Stimulated activated CD4-positive, alpha-beta T cell treated with anti-CD3 and anti-CD28 coated beads, Interleukin-2, amount 100 ng/mL, for 24 hours (primary cell): ENCODE measurements around the gene MDH1B.
"Not testable (repeated sequence)": the region's sequence is repeated elsewhere in the genome, so short reads cannot be mapped to it uniquely, and the experiment has no call there.

ENCODE experiments used
- DNase-seq, 2 donors: peaks; one replicate each; pipeline ENCODE4 v3.0.0-alpha.2; 2020

MDH1B gene

DNA sequence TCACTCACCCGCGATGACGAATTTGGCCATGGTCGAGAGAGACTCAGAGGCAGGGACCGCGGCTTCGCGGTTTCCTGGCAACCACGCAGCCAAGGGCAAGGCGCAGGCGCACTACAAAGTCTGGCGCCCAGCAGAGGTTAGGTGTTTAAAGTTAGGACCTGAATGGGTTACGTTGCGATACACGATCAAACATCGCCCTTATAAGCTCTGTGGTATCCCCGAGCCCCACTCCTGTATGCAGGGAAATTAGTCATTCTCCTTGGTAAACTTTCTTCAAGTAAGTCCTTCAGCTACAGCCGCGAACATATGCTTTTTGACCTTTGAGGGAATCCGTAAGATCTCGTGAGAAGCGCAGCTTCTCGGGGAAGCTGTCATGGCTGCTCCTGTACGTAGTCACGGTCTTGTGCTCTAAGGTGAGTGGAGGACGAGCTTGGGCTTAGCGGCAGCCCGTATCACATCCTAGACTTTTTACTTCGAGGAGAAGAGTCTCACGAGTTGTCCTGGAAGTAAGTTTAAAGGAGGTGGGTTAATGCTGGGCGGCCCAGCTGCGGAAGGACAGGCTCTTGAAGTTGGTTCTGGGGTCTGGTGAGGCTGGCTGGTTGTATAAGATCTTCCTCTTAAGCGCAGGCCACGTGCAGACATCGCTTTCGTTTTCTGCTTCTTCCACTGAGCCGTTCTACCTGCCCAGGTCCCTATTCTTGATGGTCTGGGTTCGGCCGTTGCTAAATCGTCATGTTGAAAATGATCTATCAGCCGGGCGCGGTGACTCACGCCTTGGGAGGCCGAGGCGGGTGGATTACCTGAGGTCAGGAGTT lies at the start of gene MDH1B, which contains the start of gene FASTKD2:
Gene MDH1B, minus strand, starts transcription at position 87 of the 815 bp plus-strand sequence. Its CDS starts 57 bp downstream, at position 30.
Gene FASTKD2, plus strand, starts transcription at position 365 of the 815 bp plus-strand sequence. CDS start 1,088 bp downstream, outside the sequence.
- DNase-seq = peak; percentile 86 to 88

DNA sequence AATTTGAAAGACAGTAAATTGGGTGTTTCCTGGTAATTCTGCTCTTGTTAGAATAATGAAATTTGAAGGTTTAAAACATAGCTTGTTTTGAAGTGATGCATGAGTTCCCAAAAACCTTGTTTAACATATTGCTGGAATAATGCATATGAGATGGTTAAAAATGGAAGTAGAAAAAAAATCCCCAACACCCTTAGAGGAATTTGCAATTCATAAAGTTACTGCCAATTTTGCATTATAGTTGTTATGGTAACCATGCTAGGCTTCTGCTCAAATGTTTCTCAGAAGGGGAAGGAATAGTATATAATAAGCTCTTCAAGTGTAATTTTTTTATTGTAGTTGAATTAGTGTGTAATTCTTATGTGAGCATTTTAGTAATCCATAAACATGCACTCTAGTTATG lies 49.4 kb upstream of the MDH1B start:
- DNase-seq = no peak

DNA sequence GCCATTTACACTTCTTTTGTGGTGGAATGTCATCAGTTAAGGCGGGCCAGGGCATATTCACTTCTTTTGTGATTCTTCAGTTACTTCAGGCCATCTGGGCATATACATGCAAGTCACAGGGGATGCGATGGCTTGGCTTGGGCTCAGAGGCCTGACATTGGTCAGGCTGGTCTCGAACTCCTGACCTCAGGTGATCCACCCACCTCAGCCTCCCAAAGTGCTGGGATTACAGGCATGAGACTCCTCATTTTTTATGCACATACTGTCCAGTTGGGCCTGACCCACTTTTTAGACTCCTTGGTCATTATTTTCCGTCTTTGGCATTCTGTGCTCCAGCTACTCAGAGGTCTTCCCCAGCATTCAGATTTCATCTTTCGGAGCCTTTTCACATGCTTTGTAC lies 47.3 kb upstream of the MDH1B start:
- not testable (repeated sequence) for DNase-seq

DNA sequence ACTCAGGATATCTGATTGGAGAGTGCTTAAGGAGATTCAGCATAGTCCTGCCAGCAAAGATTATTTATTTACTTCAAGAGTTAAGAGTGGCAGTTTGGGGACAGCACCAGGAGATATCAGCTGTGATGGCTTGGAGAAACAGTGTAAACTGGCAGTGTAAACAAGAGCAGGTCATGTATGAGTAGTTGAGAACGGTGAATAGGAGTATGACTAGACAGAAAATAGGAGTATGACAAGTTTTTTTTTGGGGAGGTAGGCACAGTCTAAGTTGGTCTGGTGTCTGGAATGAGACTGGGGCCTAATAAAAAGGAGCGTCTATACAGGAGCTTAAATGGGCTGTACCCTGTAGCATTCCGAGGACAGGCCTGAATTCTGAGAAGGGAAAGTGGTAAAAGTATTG lies 42.5 kb upstream of the MDH1B start:
- DNase-seq = not testable (repeated sequence)

DNA sequence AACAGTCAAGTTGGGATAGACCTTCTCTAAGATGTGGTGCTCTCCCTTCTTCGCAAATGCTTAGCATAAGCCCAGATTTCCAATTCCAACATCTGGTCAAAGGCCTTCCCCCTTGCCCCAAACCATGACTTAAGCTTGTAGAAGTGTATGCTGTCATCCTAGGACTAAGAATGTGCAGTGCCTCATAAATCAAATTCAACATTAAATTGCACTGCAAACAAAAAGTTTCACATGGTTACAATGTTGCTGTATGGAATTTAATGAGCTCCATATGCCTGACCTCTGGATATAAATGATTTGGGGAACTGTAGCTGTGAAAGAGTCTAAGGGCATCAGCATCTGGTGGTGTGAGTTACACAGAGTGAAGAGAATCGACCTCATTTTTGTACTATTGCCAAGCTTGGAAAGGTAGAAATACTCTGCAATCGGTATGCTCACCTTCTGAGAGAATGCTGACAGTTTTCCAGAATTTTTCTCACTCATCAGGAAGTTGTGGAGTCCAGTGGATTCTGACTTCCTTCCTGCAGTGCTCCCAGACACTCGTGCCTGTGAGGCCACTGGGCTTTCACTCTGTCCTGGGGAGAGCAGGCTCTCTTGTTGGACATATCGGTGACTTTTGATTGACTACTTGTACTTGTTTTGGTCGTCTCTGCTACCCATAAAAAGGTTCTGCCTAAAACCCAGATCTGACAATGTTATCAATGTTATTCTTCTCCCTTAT lies 40.9 kb upstream of the MDH1B start:
- DNase-seq = no peak

DNA sequence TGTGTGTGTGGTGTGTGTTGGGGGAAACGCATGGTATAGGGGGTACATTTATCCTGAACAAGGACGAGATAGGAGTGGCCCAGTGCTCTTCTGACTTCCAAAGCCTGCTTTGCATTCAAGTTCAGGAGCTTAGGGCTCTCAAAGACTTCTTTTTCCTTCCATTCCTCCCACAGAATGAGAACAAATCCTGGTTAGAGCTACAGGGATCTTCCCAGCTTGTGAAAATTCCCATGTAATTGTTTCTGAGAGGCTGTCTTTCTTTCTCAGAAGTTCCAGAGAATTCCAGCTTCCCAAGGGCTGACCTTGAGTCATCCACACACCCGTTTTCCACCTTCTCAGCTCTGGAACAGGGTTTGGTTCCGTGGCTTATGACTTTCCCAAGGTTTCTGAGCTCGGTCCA lies 39.2 kb upstream of the MDH1B start:
- no peak for DNase-seq

DNA sequence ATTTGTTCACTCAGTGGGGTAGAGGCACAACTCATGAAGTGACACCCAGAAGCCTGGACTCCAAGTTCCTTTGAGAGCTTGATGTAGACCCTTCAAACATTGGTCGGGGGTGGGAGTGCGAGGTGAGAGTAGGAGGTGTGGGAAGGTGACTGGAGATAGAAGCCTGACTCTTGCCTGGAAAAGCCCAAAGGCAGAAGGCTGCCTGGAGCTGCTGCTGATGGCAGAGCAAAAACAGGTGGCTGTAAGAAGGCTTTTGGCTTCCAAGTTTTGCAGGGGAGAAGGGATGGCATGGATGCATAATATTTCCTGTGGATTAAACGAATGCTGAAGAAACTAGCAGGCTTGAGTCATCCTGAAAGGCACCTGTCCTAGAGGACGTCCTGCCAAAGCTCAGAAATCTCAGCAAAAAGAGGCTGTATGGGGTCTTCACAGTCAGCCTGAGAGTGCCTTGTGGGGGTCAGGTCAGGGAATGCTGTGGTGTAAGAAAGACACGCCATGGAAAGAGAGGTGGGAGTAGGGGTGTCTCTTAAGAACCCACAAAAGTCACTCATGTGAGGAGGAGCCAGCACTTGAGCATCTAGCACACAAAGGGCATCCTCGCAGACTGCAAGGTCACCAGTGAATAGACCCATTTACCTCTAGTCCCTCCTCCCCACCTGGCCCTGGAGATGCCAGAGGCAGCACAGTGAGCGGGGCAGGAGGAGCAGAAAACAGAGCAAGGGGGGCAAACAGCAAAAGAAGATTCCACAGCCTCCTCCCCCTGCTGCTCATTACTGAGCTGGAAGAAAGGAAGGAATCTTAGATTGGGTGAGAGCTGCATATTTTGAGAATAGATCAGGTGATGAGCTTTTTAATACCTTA lies 37.8 kb upstream of the MDH1B start:
- no peak for DNase-seq

DNA sequence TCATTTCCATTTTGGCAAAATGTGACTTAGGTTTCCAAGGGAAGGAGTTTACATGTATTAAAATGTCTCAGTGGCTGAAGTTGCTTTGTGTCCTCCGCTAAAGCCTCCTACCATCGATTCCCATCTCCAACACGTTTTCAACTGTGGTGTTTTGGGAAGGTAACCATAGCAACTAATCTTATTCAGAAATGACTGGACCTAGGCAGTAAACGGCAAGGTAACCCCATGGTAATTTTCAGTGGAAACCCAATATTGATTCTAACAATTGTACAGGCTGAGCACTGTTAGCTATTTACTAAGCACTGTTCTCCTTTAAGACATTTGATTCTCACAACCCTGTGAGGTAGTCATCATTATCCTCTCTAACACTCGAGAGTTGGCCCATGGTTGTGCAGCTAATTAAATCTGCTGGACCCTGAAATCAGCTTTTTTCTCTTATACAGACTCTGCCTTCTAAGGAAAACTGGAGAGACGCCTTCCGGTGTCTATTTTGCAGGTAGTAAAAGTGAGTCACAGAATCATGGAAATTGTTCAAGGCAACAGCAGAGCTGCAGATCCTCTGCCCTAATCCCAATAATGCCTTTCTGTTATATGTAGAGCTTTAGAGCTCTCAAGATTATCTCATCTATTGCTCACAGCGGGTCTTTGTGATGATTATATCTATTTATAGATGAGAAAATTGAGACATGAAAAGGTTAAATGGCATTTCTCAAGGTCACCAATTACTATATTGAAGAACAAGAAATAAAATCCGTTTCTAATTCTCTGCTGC lies 36.5 kb upstream of the MDH1B start:
- no peak for DNase-seq

DNA sequence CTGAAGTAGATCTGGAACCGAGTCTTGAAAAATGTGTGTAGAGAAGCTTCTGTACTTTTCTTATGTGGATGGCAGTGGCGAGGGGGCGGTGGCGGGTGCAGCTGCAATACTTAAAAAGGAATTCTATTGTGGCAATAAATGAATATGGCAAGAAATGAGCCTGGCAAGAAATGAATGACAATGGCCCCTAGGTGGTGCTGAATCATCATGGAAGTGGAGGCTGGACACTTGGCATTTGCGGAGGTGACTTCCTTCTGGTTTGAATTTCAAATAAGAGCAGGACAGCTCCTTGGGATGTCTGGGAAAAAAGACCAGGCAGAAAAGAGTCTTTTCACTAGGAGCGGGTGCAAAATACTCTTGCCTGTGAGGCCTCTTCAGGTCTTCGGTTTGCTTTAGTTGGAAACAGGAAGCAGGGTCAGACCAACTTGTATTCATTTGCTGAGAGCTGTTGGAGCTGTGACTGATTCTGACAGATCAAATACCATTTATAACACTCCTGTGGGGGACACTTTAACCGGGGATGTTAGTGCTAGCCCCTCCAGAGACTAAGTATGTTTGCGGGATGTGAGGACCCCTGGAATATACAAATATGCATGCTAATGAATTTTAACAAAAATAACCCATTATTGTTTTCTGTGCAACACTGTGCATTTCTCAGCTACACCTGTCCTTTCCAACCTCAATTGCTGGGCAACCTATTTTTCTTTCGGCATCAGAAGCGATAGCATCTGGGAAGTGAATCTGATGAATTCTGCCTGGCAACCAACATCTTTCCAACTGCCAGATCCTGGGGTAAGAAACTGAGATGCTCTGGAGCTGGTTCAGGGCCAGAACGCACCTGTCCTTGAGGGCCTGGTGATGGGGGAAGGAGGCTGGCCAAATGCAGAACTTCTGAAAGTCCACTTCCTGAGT lies 35.6 kb upstream of the MDH1B start:
- peak; percentile 25 to 45 for DNase-seq

DNA sequence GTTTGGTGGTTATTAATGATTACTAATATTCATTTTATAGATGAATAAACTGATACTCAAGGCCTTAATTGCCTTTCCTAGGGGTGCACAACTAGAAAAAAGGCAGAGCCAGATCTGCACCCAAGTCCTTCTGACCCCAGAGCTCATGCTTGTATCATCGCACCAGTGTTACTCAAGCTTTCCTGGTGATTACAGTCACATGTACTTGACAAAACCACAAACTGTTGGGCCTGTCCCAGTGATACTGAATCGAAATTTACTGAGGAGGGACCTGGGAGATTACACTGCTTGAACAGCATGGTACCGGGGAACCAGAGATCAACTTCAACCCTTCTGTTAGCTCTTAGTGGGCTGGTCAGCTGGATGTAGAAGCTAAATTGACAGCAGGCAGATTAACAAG lies 34.0 kb upstream of the MDH1B start:
- DNase-seq = no peak

DNA sequence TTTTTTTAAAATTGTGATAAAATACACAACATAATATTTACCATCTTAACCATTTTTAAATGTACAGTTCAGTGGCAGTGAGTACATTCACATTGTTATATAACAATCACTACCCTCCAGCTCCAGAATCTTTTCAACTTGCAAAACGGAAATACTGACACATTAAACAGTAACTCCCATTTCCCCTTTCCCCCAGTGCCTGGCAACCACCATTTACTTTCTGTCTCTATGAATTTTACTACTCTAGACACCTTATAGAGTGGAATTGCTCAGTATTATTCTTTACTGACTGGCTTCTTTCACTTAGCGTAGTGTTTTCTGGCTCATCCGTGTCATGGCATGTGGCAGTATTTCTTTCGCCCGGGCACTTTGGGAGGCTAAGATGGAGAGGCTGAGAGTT lies 32.9 kb upstream of the MDH1B start:
- peak in 1 of 2 donors; percentile 3 for DNase-seq

DNA sequence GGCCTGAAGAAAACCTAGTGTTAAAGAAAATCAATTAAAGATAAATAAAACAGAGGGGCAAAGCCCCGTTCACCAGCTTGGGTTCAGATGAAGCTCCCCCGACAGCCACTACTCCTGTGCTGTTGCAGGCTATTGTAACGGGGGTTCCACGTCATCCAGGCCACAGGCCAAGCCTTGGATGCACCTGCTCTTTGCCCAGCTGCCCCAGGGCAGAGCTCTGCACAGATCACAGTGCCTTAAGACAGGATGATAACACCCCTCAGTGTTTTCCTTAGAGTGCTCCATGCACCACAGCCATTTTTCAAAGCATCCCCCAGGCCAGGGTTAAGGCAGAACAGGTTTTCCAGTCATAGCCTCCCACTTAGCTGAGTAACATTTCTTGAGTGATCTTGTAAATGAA lies 32.2 kb upstream of the MDH1B start:
- DNase-seq = no peak

DNA sequence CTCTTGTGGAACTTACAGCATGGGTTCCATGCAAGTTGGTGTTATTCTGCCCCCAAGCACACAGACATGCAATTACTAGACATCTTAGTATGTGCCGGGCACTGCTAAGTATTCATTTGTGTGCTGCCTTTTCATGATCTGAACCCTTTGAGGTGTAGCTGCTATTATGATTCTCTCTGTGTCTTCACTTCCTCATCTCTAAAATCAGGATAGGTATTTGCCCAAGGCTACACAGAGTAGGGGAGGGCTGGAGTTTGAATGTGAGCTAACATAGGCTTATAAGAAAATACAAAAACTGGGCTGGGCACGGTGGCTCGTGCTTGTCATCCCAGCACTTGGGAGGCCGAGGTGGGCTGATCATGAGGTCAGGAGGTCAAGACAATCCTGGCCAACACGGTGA lies 27.5 kb upstream of the MDH1B start:
- no peak for DNase-seq

DNA sequence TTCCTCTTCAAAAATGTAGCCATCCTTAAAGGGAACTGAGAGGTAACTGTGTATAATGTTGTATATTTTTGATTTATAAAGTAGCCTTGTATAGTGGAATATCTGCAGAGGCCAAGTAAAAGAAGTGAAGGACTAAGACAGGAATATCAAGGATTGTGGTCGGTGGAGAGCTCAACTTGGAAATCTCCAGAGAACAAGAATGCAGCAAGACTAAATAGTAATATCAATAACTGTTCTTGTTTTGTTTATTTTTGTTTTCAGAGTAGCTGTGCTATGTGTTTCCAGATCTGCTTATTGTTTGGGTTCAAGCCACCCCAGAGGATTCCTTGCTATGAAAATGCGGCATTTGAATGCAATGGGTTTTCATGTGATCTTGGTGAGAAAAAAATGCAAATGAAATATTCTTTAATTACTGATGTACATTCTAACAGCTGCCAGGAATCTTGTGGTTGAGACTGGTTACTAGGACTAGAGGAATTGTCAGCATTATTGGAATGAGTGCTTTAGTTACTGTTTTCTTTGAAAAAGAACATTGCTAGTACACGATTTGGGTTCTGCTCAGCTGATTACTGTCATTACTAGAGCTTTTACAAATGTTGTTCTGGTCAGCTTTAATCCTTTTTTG lies 25.3 kb upstream of the MDH1B start:
- DNase-seq = no peak

DNA sequence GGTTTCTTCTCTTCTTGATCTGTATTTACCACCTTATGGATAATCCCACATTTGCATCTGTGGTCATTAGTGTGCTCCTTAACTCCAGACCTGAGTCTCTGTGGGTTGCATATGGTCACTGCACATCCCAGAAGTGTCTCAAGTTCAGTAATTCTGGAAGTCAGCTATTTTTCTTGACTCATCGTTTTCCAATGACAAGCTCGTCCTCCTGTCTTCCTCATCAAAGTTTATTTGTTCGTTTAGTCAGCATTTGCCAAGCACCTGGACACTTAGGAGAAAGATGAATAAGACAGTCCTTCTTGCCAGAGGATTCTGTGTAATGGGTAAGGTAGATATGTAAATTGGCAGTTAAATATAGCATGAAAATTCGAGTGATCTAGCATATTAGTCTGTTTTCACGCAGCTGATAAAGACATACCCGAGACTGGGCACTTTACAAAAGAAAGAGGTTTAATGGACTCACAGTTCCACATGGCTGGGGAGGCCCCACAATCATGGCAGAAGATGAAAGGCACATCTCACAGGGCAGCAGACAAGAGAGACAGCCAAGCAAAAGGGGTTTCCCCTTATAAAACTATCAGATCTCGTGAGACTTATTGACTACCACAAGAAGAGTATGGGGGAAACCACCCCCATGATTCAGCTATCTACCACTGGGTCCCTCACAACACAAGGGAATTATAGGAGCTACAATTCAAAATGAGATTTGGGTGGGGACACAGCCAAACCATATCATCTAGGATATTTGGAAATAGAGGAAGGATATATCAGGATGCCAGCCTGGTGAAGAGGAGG lies 19.6 kb upstream of the MDH1B start:
- no peak for DNase-seq

DNA sequence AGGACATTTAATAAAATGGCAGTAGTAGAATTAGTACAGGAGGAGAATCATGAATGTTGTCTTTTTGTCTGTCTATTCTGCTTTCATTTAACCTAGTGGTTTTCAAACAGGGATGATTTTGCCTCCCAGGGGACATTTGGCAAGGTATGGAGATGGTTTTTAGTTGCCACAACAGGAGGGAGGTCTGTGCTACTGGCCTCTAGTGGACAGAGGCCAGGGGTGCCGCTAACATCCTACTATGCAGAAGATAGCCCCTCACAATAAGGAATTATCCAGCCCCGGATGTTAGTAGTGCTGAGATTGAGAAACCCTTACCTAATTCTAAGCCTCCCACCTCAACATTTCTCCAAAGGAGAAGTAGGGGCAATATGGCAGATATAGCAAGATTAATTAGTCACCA lies 18.6 kb upstream of the MDH1B start:
- DNase-seq = no peak

DNA sequence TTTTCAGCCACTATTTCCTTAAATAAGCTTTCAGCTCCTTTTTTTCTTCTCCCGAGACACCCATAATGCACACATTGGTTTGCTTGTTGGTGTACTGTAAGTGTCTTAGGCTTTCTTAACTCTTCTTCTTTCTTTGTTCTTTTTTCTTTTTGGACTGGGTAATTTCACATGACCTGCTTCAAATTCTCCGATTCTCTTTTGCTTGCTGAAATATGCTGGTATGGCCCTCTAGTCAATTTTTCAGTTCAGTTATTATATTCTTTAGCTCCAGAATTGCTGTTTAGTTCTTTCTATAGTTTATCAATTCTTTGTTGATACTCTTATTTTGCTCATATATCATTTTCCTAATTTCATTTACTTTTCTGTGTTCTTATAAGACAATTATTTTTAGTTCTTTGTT lies 15.5 kb upstream of the MDH1B start:
- DNase-seq = no peak

DNA sequence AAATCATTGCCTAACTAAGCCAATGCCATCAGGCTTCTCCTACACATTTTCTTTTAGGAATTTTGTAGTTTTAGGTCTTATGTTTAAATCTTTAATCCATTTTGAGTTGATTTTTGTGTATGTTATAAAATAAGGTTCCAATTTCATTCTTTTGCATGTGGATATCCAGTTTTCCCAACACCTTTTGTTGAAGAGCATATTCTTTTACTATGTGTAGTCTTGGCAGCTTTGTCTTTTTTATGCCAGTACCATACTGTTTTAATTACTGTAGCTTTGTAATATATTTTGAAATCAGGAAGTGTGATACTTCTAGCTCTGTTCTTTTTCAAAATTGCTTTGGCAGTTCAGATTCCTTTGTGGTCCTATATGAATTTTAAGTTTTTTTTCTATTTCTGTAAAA lies 11.3 kb upstream of the MDH1B start:
- DNase-seq = no peak

DNA sequence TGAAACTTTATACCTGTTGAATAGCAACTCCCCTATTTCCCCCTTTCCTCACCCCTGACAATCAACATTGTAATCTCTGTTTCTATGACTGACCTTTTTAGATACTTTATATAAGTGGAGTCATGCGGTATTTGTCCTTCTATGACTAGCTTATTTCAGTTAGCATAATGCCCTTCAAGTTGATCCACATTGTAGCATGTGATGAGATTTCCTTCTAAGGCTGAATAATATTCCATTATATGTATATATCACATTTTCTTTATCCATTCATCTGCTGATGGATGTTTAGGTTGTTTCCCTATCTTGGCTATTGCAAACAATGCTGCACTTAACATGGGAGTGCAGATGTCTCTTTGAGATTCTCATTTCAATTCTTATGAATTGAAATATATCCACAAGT lies 9.7 kb upstream of the MDH1B start:
- DNase-seq = no peak
